ES-I3 (cell line): Measurements from ENCODE around the gene ITGA5.
A peak's percentile ranks its signal among the peaks of the same experiment; 100 is the strongest.

Experiments
- H3K36me3 ChIP-seq: 2 replicates; pipeline ENCODE4 v1.6.1; 2013; ENCODE audit warnings: mild to moderate bottlenecking, low read length, control low read depth, moderate library complexity; ENCODE audit not compliant: insufficient read depth
- H3K4me1 ChIP-seq: 2 replicates; pipeline ENCODE4 v1.6.1; 2013; ENCODE audit warnings: mild to moderate bottlenecking, control low read depth, low read length; ENCODE audit not compliant: insufficient read depth
- H3K9ac ChIP-seq: 2 replicates; pipeline ENCODE4 v1.6.1; 2013; ENCODE audit warnings: low read depth, mild to moderate bottlenecking, low read length, moderate library complexity
- H3K9me3 ChIP-seq: 2 replicates; pipeline ENCODE4 v1.6.1; 2013; ENCODE audit warnings: mild to moderate bottlenecking, low read length, moderate library complexity; ENCODE audit not compliant: control insufficient read depth, insufficient read depth

Gene ITGA5

DNA sequence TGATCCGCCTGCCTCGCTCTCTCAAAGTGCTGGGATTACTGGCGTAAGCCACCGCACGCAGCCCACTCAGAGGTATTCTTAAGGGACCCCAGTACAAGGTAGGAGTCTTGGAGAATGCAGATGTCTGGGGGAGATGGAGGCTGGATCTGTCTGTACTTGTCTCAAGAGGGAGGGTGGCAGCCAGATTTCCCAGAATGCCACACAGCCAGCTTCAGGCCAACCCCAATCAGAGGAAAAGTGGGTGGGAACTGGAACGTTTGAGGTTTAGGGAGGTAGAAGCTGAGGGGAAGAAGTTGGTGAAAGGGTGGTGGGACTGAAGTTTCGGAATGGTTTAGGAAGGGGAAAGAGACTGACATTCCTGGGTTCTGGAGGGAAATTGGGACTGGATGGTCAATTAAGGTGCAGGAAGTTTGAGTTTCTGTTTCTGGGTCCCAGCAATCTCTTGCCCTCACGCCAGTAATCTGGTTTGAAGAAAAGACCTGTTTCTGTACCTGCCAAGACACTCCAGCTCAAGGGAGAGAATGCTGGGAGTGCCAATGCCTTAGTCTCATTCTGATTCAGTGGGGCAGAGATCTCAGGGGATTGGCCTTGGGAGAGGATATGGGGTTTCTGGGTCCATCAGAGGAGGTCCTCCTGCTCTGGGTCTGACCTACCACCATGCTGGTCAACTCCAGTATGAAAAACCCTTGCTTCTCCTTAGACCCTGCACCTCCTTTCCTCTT is 26.4 kb downstream of the ITGA5 start:
- Histone ChIP-seq H3K4me1 (peaks cover 25% of the 10 kb centered on the region), H3K36me3 (peaks cover 5% of the 10 kb centered on the region; the same call in 1 of the 2 replicates), H3K9me3 (no peaks in the 10 kb centered on the region), H3K9ac (no peak overlapping the region)

DNA sequence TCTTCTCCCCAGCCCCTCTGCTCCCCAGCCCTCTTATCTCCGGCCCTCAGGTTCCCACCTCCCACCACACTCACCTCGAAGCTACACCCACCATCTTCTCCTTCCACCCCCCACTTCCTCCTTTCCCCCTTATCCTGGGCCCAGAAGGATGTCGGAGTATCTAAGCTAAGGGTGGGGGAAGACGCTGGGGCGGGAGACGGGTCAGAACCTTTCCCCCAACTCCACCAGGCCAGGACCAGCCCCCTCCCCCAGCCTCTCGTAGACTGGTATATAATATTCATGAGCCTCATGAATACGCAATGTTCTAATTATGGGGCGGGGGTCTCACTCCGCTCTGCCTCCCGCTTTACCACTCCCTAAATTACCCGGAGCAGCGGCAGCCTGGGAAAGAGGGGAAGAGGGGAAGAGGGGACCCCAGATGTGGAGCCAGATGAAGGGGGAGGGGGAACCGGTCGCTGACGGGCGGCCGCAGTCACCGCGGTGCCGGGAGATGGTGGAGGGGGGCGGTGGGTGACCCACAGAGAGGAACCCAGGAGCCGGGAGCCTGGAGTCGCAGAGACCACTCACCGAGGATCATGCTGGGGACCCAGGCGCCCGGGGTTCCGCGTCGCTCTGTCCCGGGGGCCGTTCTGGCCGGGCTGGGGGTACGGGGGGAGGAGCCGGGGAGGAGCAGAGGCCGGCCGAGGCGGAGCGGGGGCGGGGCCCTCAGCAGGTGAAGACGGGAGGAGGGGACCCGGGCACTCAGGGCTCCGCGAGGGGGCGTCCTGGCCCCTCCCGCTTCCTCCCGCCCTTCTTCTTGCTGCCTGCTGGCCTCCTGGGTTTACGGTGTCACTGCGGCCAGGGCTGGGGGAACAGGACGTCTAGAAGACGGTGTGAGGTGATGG is 28.2 kb downstream of the ITGA5 start:
- H3K9me3 ChIP-seq = no peaks in the 10 kb centered on the region
- peaks cover 2% of the 10 kb centered on the region; the same call in 1 of the 2 replicates for H3K36me3 ChIP-seq
- peaks cover 43% of the 10 kb centered on the region for H3K4me1 ChIP-seq
- H3K9ac ChIP-seq = peak overlapping the region; percentile 90

DNA sequence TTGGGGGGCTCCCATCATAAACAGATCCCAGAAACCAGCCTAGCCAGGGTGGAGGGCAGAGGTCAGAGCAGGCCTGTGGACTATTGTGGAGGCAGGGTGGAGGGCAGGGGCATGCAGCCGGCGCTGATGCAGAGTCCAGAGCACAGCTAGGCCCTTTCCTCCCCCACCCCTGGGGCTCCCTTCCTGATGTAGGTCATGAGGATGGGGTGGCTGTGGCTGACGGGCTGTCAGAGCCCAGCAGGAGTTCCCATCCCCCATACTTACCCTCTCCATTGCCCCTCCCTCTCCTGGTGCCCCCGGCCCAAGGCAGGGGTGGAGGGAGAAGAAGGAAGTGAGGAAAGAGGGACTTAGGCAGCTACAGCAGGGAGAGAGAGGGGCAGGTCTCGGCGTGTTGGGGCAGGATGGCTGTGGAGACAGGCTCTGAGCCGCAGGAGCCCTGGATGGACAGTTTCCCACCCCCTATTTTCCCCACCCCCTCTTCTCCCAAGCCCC is 28.8 kb downstream of the ITGA5 start:
- Histone ChIP-seq H3K36me3 (no peaks in the 10 kb centered on the region), H3K9me3 (no peaks in the 10 kb centered on the region), H3K9ac (peak overlapping the region; percentile 90; the same call in 1 of the 2 replicates), H3K4me1 (peaks cover 48% of the 10 kb centered on the region)

DNA sequence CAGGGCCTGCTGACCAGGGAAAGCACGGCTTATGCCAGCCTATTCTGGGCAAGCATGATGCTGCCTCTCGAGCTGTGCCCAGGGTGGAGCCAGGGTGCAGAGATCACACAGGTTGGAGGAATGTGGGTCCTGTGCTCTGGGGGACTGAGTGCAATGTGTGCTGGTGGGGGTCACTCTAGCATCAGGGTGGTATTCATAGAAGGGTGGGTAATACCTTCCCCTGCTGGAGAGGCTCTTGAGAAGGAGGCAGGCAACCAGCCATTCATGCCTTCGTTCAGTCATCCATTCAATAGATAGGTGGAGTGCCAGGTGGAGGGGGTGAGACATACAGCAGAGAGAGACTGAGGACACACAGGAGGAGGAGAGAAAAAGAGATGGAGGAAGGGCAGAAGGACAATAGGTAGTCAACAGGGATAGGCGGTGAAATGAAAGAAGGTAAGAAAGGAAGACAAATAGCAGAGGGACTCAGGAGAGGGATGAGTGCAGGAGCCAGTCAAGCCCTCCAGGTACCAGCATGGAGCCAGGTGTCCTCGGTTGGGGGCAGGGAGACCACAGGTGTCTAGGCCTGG is 29.4 kb downstream of the ITGA5 start:
- Histone ChIP-seq H3K9me3 (no peaks in the 10 kb centered on the region), H3K9ac (peak overlapping the region; percentile 28; the same call in 1 of the 2 replicates), H3K4me1 (peaks cover 53% of the 10 kb centered on the region)

DNA sequence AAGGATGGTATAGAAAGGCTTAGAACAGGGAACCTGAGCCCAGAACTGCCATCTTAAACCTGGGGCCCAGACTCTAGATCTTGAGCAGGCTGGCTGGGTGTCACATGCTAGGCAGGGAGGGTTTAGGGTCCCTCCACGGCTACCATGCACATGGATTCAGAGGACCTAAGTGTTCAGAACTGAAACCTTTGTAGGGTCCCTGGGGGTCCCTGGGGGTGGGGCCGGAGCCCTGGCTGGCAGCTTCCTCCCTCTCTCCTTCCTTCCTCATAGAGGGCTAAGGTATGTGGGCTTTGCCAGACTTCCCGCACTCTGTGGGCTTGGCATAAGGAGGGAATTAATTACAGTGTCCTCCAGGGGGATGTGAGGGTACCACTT is 29.9 kb downstream of the ITGA5 start:
- H3K9ac ChIP-seq = no peak overlapping the region
- peaks cover 58% of the 10 kb centered on the region for H3K4me1 ChIP-seq
- H3K36me3 ChIP-seq = no peaks in the 10 kb centered on the region
- no peaks in the 10 kb centered on the region for H3K9me3 ChIP-seq

More for the DNA sequence above, 29.4 kb downstream of the ITGA5 start:
- H3K36me3 ChIP-seq = no peaks in the 10 kb centered on the region

DNA sequence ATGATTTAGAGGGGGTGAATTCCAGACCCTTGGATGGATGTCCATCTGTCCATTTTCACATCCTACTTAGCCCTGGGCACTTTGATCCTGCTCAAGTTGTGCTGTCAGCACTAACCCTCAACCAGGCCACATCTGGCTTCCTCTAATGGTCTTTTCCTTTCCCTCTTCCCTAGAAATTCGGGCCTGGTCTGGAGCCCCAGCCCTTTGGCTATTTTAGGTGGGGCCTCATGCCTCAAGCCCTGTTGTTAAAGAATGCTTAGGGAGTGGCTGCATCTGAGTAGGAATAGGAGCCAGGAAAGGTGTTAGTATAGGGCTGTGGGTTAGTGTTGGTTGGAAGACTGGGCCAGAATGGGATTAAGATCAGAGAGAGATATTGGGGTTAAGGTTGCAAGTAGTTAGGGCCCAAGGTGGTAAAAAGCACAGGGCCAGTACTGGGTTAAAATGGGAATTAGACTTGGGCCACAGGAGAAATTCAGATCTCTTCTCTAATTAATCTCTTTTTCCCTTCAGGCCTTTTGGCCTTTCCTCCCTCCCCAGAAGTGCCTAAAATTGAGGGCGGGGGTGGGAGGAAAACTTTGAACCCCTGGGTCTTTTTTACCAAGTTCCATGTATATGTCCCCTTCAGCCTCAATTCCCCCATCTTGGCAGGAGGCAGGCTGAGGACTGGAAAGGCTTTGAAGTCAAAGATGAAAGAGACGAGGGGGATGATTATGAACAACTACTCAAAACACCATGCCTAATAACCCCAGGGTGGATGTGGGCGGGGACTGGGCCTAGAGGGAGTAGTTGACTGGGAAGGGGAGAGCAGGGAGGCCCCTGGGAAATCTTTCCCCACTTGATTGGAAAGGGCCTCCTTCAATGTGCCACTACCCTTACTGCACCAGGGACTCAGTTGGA is 30.6 kb downstream of the ITGA5 start:
- Histone ChIP-seq H3K36me3 (no peaks in the 10 kb centered on the region), H3K4me1 (peaks cover 58% of the 10 kb centered on the region), H3K9ac (no peak overlapping the region), H3K9me3 (no peaks in the 10 kb centered on the region)

DNA sequence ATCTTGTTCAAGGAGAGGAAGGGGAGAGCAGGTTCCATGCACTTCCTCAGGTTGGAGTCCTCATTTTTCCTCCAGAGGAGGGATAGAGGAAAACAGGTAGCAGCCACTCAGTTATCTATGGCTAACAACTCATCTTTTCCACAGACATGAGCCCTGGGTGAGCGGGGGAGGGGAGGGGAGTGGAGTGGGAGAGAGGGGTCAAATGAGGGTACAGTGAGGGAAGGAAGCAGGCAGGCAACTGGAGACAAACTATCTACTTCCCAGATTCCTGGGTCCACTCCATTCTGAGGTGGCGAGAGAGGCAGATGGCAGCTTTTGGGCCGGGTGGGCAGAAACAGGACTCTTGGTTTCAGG is 32.0 kb downstream of the ITGA5 start:
- Histone ChIP-seq H3K9me3 (no peaks in the 10 kb centered on the region), H3K4me1 (peaks cover 58% of the 10 kb centered on the region), H3K36me3 (no peaks in the 10 kb centered on the region), H3K9ac (no peak overlapping the region)

DNA sequence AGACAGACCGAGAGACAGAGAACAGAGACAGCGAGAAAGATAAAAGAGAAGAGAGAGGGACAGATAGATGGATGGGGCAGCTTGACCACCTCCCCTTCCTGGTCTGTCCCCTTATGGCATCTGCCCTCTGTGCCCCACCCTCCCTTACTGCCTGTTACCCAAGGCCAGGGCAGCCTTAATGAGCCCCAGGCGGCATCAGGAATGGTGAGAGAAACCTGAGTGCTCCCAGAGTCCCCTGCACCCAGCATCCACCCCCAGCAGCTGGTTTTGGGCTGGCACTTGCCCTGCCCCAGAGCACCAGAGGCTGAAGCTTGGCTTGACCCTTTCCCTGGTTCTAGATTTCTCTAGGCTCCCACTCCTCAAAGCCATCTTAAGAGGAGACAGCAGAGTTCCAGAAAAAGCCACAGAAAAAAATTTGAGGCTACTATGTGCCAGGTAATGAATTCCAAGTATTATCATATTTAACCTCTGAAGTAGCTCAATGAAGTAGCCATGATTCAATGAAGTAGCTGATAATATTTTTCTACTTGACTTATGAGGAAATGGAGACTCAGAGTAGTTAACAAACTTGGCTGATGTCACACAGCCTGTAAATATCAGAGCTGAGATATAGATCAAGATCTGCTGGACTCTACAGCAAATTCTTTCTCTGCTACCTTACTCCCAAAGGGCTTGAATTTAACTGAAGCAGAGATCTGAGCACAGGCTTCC is 32.5 kb downstream of the ITGA5 start:
- Histone ChIP-seq H3K9me3 (no peaks in the 10 kb centered on the region), H3K4me1 (peaks cover 58% of the 10 kb centered on the region), H3K9ac (no peak overlapping the region), H3K36me3 (no peaks in the 10 kb centered on the region)

DNA sequence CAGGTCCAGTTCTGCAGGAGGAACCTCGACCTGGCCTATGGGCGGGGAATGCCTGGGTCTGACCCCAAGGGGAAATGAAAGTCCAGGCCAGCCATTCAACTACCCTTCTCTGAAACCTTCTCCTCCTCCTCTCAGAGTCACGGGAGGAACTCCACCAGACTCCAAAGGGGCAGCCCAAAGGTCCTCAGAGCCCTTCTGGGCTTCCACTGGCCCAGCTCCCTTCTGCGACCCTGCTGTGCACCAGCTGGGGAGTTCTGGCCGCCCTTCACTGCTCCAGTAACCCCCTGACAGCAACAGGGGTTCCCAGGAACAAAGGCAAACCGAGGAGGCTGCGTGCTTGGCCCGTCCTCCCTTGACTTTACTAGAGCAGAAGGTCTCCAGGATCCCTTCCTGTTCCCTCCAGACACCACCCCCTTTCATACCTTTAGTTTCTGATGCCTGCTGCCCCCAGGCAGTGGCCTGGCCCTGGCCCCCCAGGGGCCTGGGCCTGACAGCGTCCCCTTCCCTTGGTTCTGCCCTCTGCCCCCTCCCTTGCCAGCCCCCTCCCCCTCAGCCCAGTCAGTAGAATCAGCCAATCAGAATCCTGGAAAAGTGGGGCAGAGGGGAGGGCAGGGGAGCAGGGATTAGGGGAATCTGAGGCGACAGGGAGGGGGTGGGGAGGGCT is 33.7 kb downstream of the ITGA5 start:
- peaks cover 58% of the 10 kb centered on the region for H3K4me1 ChIP-seq
- H3K36me3 ChIP-seq = no peaks in the 10 kb centered on the region

DNA sequence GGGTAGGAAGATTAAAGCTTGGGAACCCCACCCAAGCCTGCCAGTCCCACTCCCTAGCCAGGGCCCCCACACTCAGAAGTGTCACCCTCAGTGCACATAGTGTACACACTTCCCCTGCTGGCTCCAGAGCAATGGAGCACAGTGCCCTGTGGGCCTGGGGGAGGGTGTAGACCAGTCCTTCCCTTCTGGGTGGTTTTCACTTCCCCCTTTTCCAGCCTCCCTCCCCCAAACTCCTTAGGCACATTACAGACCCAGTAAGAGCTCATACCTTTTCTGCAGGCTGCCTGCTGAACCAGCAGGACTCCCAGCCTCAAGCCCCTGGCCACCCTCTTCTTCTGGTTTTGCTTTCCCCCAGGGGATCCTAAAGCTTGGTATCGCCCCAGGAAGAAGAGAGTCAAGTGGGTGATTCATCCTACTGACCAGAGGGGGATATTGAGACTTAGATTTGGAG is 34.5 kb downstream of the ITGA5 start, which contains the start of gene ZNF385A:
ZNF385A (minus strand) TSS at position 143 of the 451 bp plus-strand sequence. CDS start 219 bp downstream, outside the sequence.
- H3K9ac ChIP-seq = peak within 1 kb of the TSS; percentile 33; the same call in 1 of the 2 replicates
- no peaks in the 10 kb centered on the region for H3K36me3 ChIP-seq
- H3K4me1 ChIP-seq = peaks cover 52% of the 10 kb centered on the region
- no peaks in the 10 kb centered on the region for H3K9me3 ChIP-seq

More for the DNA sequence above, 33.7 kb downstream of the ITGA5 start:
- H3K9me3 ChIP-seq = no peaks in the 10 kb centered on the region
- H3K9ac ChIP-seq = peak overlapping the region; percentile 33; the same call in 1 of the 2 replicates

DNA sequence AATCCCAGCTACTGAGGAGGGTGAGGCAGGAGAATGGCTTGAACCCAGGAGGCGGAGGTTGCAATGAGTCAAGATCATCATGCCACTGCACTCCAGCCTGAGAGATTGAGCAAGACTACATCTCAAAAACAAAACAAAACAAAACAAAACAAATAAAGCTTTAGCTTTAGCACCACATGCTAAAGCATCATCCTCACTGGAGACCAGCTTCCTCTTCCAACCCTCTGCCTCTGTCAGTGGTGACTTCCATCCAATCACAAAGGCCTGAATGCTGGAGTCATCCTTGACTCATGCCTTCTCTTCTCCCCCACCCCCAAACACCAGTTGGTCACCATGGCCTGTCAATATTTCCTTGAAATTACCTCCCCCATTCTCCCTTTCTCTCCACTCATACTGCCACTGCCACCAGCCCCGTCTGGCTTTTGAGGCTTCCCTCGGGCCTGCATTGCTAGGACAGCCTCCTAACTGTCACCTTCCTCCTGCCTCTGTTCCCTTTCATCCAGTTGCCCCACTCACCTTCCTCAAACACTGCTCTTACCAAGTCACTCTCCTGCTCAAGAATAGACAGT is 35.9 kb downstream of the ITGA5 start:
- Histone ChIP-seq H3K9ac (no peak overlapping the region), H3K4me1 (peaks cover 37% of the 10 kb centered on the region), H3K9me3 (no peaks in the 10 kb centered on the region), H3K36me3 (no peaks in the 10 kb centered on the region)

DNA sequence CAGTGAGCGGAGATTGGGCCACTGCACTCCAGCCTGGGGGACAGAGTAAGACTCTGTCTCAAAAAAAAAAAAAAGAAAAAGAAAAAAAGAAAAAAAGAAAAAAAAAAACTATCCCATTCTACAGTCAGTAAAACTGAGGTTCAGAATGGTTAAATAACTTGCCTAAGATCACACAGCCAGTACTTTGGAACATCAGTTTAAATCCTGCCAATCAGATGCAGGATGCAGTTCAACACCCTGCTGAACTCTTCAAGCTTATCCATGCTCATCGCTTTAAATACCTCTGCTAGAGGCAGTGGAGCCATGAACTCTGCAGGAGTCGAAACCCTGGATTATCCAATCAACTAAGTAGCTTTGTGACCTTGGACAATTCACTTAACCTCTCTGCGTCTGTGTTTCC is 37.9 kb downstream of the ITGA5 start:
- Histone ChIP-seq H3K4me1 (peaks cover 17% of the 10 kb centered on the region), H3K9ac (no peak overlapping the region), H3K36me3 (no peaks in the 10 kb centered on the region), H3K9me3 (no peaks in the 10 kb centered on the region)
